GM12873 (cell line): ENCODE measurements around the gene KRT25.

Experiments used
- CTCF ChIP-seq: IDR thresholded peaks from 2 replicates; pipeline ENCODE4 v1.5.1; 2012; ENCODE audit warnings: low read depth, mild to moderate bottlenecking, moderate library complexity, low read length, control low read depth; ENCODE audit not compliant: insufficient read depth; ENCODE audit errors: missing control alignments

Gene KRT25

GRCh38 chr17:40755231-40755630 lies at the start of gene KRT25:
TSS of gene KRT25 (minus strand) at chr17:40755331. CDS start at chr17:40755271, 60 bp downstream.
- TF ChIP-seq CTCF, result no peak

- peak; percentile 83 for TF ChIP-seq CTCF
These were observed 48.5 kb upstream of the KRT25 start for GRCh38 chr17:40803617-40804082.

- no peak for TF ChIP-seq CTCF
These were observed 46.0 kb upstream of the KRT25 start for GRCh38 chr17:40801157-40801556.

GRCh38 chr17:40800381-40800780 lies 45.2 kb upstream of the KRT25 start:
- no peak for TF ChIP-seq CTCF

- TF ChIP-seq CTCF, result no peak
These were observed 44.7 kb upstream of the KRT25 start, which contains the start of gene KRT28 for GRCh38 chr17:40799859-40800258. TSS of gene KRT28 (minus strand) at chr17:40799959. CDS start at chr17:40799893, 66 bp downstream.

GRCh38 chr17:40796846-40797245 lies 41.7 kb upstream of the KRT25 start:
- no peak for TF ChIP-seq CTCF

- TF ChIP-seq CTCF, result no peak
These were observed 40.0 kb upstream of the KRT25 start for GRCh38 chr17:40795019-40795667.

- no peak for TF ChIP-seq CTCF
These were observed 39.3 kb upstream of the KRT25 start for GRCh38 chr17:40794466-40794865.
